ENCODE measurements around the gene SLC38A7. TPM values are rescaled to one million over a fixed set of nuclear protein-coding genes. Genes with fewer than 3 reads are reported as not detected.
A peak's percentile ranks its signal among the peaks of the same experiment; 100 is the strongest.

The SLC38A7 gene
- total and polyA plus RNA-seq, 2 of the 13 experiments (the other 11 are each of a cell fraction or from before 2014, with no cell fraction given): 13.2 to 14.1 TPM

GRCh38 chr16:58684354-58685083 lies at the start of gene SLC38A7 (continued):
- peak; percentile 85 for TF ChIP-seq POGK (CRISPR knock-in tag; conservative IDR thresholded peaks at IDR 0.05)
- no peak for TF ChIP-seq KLF9 (CRISPR knock-in tag; IDR thresholded peaks at IDR 0.05; ENCODE audit: low read depth)
- no peak for TF ChIP-seq KIAA2018 (CRISPR knock-in tag; IDR thresholded peaks at IDR 0.05; ENCODE audit: borderline replicate concordance)
- peak; percentile 77; the same call in 1 of the 2 replicates for TF ChIP-seq TP53 (CRISPR knock-in tag; conservative IDR thresholded peaks at IDR 0.05)
- TF ChIP-seq ZBTB44 (CRISPR knock-in tag; IDR thresholded peaks at IDR 0.05): no peak
- no peak for TF ChIP-seq ZEB1 (IDR thresholded peaks at IDR 0.05; ENCODE audit: insufficient replicate concordance, low read depth)
- peak; percentile 58; the same call in 1 of the 2 replicates for TF ChIP-seq FOXM1 (CRISPR knock-in tag; IDR thresholded peaks at IDR 0.05)
- no peak for TF ChIP-seq NBN (conservative IDR thresholded peaks at IDR 0.05)
- peak; percentile 42; the same call in 1 of the 2 replicates for TF ChIP-seq ZNF800 (CRISPR knock-in tag; IDR thresholded peaks at IDR 0.05)
- TF ChIP-seq ZMAT3 (CRISPR knock-in tag; conservative IDR thresholded peaks at IDR 0.05): peak; percentile 88; the same call in 1 of the 2 replicates
- TF ChIP-seq MED13 (CRISPR knock-in tag; IDR thresholded peaks at IDR 0.05): peak; percentile 81; the same call in 1 of the 2 replicates
- no peak for TF ChIP-seq BRF2 (CRISPR knock-in tag; IDR thresholded peaks at IDR 0.05)
- no peak; the same call in 1 of the 2 replicates for TF ChIP-seq ZNF3 (CRISPR knock-in tag; IDR thresholded peaks at IDR 0.05)
- 0 out of 2 replicates have a peak, but pooled peaks have one; percentile 13 for TF ChIP-seq MTF2 (CRISPR knock-in tag; IDR thresholded peaks at IDR 0.05; ENCODE audit: borderline replicate concordance)

All from HepG2 (cell line).